Activated naive CD4-positive, alpha-beta T cell treated with anti-CD3 and anti-CD28 coated beads, Interleukin-2, amount 50 U/mL, for 72 hours (primary cell): ENCODE data around the gene AGAP1. TPM values are rescaled to one million over a fixed set of nuclear protein-coding genes. Genes with fewer than 3 reads are reported as not detected.

Experiments used
- ATAC-seq, 2 donors: fragments of 150-1000 bp; cut with Tn5 transposase; 2 replicates each; pipeline ENCODE4 v1.10.0; 2021; ENCODE audit warnings: mild to moderate bottlenecking in 2 of 2, moderate library complexity in 2 of 2
- DNase-seq, 2 donors: peaks; one replicate each; pipeline ENCODE4 v3.0.0; 2021 to 2022; ENCODE audit warnings: low spot score in 2 of 2
- H3K27ac Mint-ChIP-seq, 2 donors: one replicate each; pipeline ENCODE4 v1.8.0; 2022; ENCODE audit warnings: mild to moderate bottlenecking in 2 of 2, mixed read lengths in 2 of 2
- H3K36me3 Mint-ChIP-seq, 2 donors: one replicate each; pipeline ENCODE4 v1.8.0; 2022; ENCODE audit warnings: mixed read lengths in 2 of 2
- H3K9me3 Mint-ChIP-seq, 2 donors: one replicate each; pipeline ENCODE4 v1.8.0; 2022; ENCODE audit warnings: mixed read lengths in 2 of 2
- total RNA-seq, 2 donors: library from RNA; stranded (reverse); gene quantifications; one replicate each; pipeline ENCODE4 v1.2.3, GENCODE V29; 2022

Gene AGAP1
- total RNA-seq, 2 donors from 2014 or later, result 0.48 to 7.2 TPM

DNA sequence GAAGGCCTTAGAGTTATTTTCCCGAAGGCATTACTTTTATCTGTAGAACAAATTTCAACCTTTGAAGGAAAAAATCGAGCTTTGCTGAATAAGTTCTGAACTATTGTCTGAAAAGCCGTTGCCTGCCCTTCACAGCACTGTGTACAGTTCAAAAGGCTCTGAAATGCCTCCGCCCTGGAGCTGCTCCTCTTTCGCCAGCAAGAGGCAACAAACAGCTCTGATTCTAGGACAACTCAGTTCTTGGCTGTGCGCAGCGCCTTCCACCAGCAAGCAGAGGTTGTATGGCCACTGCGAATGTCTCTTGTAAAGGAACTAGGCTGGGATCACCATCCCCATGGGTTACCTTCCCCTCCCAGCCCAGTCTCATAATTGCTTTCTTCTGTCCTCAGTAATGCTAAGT, 365.8 kb downstream of the AGAP1 start:
- H3K36me3 Mint-ChIP-seq, result no peaks in the 10 kb centered on the region

DNA sequence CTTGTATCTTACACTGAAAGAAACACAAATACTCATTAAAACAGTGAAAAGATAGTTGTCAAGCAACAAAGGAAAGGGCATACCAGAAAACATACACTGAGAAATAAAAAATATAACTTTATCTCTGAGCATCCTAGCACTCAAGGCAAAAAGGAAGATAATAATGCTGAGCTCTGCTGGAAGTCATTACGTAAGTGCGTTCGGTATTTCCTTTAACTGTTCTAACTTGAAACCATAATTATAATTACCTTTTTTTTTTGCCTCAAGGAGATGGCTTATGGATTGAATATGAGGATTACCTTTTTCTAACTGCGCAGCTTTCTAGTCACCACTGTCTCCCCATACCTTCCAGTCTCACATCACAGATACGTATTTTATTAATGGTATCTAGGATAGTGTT, 366.3 kb downstream of the AGAP1 start:
- H3K36me3 Mint-ChIP-seq, result no peaks in the 10 kb centered on the region

More for the DNA sequence above, 365.8 kb downstream of the AGAP1 start:
- DNase-seq (no peak), ATAC-seq (no peak)
- H3K9me3 Mint-ChIP-seq, result no peaks in the 10 kb centered on the region
- no peak overlapping the region for H3K27ac Mint-ChIP-seq

DNA sequence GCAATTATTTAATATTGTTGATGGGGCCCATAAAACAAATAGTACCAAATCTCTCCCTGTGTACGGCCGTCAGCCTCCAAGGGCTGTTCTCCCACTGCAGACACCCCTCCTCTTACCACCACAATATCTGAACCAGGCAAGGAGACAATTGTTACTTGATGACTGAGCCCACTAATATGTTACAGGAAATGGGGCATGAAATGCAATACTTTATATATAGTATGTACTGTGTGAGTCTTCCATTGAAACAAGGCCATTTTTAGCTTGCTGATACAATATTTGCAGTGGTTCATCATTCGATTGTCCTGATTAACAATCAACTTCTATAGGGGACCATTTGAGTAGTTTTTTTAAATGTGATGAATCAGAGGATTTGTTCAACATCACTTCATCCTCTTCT, 367.0 kb downstream of the AGAP1 start:
- DNase-seq (no peak), ATAC-seq (no peak)
- no peaks in the 10 kb centered on the region for H3K9me3 Mint-ChIP-seq
- no peaks in the 10 kb centered on the region for H3K36me3 Mint-ChIP-seq
- no peak overlapping the region for H3K27ac Mint-ChIP-seq

More for the DNA sequence above, 366.3 kb downstream of the AGAP1 start:
- ATAC-seq (no peak), DNase-seq (no peak)
- no peak overlapping the region for H3K27ac Mint-ChIP-seq
- no peaks in the 10 kb centered on the region for H3K9me3 Mint-ChIP-seq

DNA sequence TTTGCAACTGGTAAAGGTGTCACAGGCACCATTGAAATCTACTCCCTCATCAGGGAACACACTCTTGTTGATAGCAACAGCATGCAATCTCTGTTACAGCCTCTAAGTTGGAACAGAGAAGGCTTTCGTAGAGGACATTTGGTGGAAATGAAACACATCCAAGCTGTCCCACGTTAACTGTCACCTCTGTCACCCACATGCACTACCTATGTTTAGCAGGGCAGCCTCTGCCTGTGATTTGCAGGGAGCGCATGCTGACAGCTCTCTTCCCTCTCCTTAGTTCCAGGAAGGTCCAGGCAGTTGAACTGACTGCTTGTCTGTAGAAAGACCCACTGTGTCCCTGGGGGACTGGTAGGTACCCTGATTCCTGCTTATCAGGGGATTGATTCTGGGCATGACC, 367.5 kb downstream of the AGAP1 start:
- DNase-seq (no peak), ATAC-seq (no peak)
- Mint-ChIP-seq H3K27ac (no peak overlapping the region), H3K36me3 (no peaks in the 10 kb centered on the region), H3K9me3 (no peaks in the 10 kb centered on the region)

DNA sequence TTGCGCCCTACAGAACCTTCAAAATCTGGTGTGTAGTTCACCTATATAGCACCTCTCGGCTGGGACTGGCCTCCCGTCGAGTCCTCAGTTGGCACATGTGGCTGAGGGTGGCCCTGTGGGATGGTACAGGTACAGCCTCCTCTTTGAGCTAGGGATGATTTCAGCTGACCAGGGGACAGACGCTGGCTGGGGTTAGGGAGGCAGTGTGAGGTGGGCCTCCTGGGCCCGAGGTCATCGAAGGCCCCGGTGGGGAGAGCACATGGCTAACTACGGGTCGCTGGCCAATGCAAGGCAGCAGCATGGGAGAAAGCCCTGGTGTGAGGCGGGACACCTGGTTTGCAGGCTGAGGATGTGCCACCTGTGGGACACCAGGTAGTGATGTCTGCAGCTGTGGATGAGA, 369.6 kb downstream of the AGAP1 start:
- DNase-seq (no peak), ATAC-seq (no peak)
- H3K27ac Mint-ChIP-seq, result no peak overlapping the region
- H3K36me3 Mint-ChIP-seq, result no peaks in the 10 kb centered on the region
- H3K9me3 Mint-ChIP-seq, result no peaks in the 10 kb centered on the region

DNA sequence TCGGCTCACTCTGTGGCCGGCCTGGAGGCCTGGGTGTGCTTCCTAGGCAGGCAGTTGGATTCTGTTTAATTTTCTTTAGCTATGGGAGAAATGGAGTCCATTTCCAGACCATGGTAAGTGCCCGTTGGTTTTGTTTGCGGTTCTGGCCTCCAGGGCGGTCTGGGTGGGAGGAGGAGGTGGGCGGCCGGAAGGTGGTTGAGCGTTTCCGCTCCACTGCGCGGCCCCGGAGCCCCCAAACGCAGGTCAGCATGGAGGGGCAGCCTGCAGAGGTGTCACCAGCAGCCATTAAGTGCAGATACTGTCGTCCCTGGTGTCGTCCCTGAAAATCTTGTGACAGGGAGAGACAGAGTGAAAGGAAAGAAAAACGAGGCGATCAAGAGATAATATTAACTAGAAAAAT, 370.5 kb downstream of the AGAP1 start:
- Mint-ChIP-seq H3K36me3 (no peaks in the 10 kb centered on the region), H3K27ac (no peak overlapping the region), H3K9me3 (no peaks in the 10 kb centered on the region)
- DNase-seq, result no peak
- no peak for ATAC-seq

DNA sequence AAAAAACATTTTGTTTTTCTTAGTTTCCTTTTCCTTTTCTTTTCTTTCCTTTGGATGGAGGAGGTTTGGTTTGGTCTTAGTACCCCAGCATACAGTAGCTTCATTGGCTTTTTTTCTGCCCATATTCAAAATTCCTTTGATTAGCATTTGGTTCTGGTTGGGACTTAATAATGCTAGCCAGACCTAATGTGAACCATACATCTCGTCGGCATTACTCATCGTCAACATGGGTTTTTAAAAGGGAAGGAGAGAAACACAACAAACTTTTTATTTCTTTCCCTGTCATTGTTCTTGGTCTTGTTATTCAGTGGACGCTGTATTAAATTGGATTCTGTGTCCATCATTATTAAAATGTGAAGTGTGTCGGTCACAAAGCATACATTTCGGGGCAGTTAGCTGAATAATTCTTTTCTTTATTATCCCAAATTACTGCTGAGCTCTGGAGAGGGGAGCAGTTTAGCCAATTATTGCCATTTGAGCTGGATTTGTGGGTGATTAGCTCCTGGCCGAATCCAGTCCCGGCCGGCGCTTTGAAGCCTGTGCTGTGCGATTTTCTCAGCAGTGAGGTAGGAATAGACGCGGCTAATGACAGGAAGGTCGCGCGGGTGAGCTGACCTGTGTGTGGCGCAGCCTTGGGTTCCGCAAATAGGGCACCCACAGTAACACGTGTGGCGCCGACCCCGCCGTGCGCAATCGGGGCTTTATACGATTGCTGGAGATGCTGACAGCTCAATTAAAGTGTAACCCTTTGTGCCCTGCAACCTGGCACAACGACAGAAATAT, 371.1 kb downstream of the AGAP1 start:
- Mint-ChIP-seq H3K36me3 (no peaks in the 10 kb centered on the region), H3K27ac (no peak overlapping the region), H3K9me3 (no peaks in the 10 kb centered on the region)
- DNase-seq (no peak), ATAC-seq (no peak)

DNA sequence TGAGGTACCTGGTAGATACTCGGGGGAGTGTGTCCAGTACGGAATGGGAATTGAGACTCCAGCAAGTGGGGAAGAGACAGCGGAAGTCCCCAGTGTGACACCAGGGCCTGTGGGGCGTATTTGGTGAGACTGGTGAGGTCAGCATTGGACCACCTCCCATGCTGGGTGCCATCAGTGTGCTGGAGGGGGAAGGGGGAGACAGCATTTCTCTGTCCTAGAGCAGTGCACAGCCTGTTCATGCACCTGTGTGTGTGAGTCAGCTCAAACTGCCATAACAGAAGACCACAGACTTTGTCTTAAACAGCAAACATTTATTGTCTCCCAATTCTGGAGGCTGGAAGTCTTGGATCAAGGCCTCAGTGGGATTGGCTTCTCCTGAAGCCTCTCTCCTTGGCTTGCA, 372.5 kb downstream of the AGAP1 start:
- ATAC-seq (no peak), DNase-seq (no peak)
- no peak overlapping the region for H3K27ac Mint-ChIP-seq
- H3K9me3 Mint-ChIP-seq, result peaks cover 0 to 3% of the 10 kb centered on the region in 2 donors
- H3K36me3 Mint-ChIP-seq, result peaks cover 0 to 5% of the 10 kb centered on the region in 2 donors

DNA sequence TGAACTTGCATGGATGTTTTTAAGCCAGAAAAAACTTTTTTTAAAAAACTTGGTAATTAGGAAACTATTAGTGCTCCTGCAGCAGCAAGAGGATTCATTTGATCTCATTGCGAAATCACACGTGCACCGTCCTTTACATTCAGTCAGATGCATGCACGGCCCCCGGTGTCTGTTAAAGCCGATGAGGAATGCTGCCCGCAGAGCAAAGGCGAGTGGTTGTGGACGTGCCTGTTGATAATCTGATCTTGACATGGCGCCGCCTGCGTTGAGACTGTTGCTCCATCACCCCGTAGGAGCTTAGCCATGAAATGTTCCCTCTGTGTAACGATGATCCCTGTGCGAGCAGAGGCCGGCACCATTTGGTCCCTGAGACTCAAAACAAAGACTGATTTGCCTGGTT, 374.4 kb downstream of the AGAP1 start:
- DNase-seq (no peak), ATAC-seq (no peak)
- H3K27ac Mint-ChIP-seq, result no peak overlapping the region
- H3K9me3 Mint-ChIP-seq, result peaks cover 0 to 5% of the 10 kb centered on the region in 2 donors
- peaks cover 0 to 8% of the 10 kb centered on the region in 2 donors for H3K36me3 Mint-ChIP-seq

DNA sequence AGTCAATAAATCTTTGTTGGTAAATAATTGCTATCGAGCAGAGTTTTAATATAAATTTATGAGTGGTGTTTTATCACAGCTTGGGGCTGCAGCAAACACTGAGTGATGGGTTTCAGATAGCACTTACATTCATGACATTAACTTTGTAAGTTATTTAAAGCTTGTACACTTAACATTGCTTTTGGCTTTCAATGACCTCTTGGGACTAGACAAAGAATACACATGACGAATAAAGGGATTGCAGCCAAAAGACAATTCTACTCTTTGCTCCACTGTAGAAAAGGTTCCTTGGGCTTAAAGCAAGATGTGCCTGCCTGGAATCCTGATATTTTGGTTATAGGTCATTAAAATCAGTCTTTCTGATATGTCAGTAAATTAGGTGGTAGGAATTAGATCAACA, 374.8 kb downstream of the AGAP1 start:
- DNase-seq, result no peak
- H3K9me3 Mint-ChIP-seq, result peaks cover 0 to 5% of the 10 kb centered on the region in 2 donors
- H3K27ac Mint-ChIP-seq, result no peak overlapping the region
- ATAC-seq, result no peak
- H3K36me3 Mint-ChIP-seq, result peaks cover 0 to 8% of the 10 kb centered on the region in 2 donors

DNA sequence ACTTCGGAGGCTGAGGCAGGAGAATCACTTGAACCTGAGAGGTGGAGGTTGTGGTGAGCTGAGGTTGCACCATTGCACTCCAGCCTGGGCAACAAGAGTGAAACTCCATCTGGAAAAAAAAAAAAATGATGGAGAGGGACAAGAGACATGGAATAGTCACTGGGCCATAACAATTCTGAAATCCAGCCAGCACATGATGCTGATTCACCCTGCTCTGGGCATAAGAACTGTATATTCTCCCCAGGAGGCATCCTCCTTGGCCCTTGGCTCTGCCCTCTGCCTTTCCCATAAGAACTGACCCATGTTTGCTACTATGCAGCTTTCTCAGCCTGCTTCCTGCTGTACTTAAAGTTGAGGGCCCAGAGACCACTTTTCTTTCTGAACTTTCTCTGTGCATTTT, 376.7 kb downstream of the AGAP1 start:
- Mint-ChIP-seq H3K9me3 (peaks cover 0 to 5% of the 10 kb centered on the region in 2 donors), H3K36me3 (peaks cover 0 to 8% of the 10 kb centered on the region in 2 donors), H3K27ac (no peak overlapping the region)
- DNase-seq (no peak), ATAC-seq (no peak)

DNA sequence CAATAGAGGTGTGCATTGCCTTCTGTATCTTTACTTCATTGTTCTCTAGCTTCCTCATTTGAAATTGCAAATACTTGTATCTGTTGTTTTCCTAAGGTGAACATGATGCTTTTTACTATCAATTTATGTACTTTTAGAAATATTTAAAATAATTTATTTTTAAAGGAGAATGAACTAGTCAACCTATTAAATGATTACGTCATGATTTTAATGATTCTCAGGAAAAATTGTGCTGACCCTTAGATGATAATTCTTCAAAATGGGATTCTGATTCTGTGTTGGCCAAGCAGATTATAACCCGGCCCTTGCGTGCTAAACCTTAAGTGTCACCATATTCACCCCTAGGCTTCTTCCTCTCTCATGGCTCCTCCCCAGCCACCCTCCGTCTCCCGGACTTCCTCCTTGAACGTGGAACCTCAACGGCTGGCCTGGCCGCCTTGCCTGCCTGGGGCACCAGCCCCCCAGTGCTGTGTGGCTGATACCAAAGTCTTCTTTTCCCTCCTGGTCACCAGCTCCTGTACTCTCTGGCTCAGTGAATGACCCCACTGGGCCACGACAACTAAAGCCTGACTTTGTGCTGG, 382.3 kb downstream of the AGAP1 start:
- DNase-seq (no peak), ATAC-seq (no peak)
- Mint-ChIP-seq H3K9me3 (peaks cover 0 to 4% of the 10 kb centered on the region in 2 donors), H3K36me3 (peaks cover 0 to 5% of the 10 kb centered on the region in 2 donors), H3K27ac (no peak overlapping the region)

DNA sequence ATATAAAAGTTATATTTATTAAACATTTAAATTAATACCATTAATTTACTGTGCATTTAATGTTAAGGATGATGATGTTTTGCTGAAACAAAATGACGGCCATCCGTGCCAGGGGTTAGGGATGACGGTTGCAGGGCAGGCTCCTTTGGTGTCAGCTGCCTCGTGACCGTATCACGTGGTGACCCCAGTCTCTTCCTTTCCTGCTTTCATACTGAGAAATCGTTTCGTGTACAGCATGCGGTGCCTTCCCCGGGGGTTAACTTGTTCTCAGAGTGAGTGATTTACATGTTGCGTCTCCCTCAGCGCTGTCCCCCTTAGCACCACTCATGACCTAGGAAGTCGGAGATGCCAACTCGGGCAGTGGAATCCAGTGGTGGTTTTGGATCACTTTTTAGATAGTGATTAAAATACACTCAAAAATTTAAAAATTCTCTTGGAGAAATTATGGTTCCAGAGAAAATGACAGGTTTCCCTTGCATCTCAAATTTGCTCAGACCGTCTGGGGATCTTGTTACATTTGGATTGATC, 383.5 kb downstream of the AGAP1 start:
- ATAC-seq, result no peak
- Mint-ChIP-seq H3K36me3 (no peaks in the 10 kb centered on the region), H3K27ac (no peak overlapping the region), H3K9me3 (no peaks in the 10 kb centered on the region)
- DNase-seq, result no peak

DNA sequence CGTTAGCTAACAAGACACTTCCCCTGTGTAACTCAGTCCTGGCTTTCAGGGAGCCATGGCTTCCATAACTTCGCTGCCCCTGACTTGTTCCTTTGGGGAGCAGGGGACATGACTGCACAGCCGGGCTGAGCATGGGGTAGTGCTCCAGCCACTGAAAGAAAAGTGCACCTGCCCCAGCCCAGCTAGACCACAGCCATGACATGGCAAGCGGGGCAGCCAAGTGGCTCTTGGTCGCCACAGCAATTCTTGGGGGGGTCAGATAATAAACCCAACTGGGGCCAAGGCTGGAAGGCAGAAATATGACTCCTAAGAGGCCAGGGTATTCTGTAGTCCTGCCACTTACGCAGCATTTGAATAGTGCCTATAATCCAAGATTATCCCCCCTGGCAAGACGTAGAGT, 385.3 kb downstream of the AGAP1 start:
- no peak overlapping the region for H3K27ac Mint-ChIP-seq
- no peaks in the 10 kb centered on the region for H3K36me3 Mint-ChIP-seq
- no peaks in the 10 kb centered on the region for H3K9me3 Mint-ChIP-seq
- no peak for DNase-seq
- no peak for ATAC-seq

DNA sequence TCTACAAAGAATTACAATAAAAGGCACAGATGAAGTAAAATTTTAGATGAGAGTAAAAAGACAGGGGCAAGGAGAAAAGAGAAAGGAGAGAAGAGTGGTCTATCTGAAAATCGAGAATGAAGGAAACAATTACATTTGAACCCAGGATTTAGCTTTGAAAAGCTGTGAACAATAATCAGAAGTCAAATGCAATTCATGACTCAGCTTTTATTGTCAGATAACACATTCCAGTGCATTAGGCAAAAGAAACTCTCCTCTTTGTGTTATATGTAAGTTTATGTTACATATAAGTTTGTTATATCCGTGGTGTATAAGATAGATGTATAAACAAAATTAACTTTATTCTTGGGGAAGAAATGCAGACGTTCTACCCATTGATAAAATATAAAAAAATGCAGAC, 389.8 kb downstream of the AGAP1 start:
- H3K27ac Mint-ChIP-seq, result no peak overlapping the region
- DNase-seq, result no peak
- ATAC-seq, result no peak
- H3K9me3 Mint-ChIP-seq, result no peaks in the 10 kb centered on the region
- no peaks in the 10 kb centered on the region for H3K36me3 Mint-ChIP-seq

DNA sequence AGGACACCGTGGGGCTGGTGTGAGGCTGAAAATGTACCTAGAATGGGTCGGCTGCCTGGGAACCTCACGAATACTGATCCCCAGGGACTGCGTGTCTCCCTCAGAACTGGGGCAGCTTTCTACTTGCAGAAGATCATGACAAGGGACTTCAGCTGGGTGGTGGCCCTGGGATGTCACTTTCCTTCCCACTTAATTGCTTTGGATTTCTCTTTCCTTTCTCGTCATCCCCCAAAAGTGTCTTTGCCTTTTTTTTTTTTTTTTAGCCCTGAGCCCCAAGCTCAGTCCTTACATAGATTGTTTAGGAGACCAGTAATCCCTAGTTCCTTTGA, 395.4 kb downstream of the AGAP1 start:
- no peak overlapping the region for H3K27ac Mint-ChIP-seq
- ATAC-seq (no peak), DNase-seq (no peak)
- H3K36me3 Mint-ChIP-seq, result no peaks in the 10 kb centered on the region
- no peaks in the 10 kb centered on the region for H3K9me3 Mint-ChIP-seq

DNA sequence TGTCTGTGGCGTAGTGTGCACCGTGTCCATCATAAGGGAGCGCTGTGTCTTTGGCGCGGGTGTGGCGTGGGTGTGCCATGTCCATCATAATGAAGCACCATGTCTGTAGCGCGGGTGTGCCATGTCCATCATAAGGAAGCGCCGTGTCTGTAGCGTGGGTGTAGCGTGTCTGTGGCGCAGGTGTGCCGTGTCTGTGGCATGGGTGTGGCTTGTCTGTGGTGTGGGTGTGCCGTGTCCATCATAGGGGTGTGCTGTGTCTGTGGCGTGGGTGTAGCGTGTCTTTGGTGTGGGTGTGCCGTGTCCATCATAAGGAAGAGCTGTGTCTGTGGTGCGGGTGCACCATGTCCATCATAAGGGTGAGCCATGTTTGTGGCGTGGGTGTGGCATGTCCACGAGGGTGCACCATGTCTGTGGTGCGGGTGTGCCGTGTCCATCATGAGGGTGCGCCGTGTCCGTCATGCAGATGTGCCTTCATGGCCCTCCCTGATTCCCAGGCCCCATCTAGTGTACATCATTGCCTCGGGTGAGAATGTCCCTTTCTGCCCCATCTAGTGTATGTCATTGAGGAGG, 399.4 kb downstream of the AGAP1 start:
- H3K9me3 Mint-ChIP-seq, result peaks cover 0 to 4% of the 10 kb centered on the region in 2 donors
- ATAC-seq, result no peak
- no peak overlapping the region for H3K27ac Mint-ChIP-seq

DNA sequence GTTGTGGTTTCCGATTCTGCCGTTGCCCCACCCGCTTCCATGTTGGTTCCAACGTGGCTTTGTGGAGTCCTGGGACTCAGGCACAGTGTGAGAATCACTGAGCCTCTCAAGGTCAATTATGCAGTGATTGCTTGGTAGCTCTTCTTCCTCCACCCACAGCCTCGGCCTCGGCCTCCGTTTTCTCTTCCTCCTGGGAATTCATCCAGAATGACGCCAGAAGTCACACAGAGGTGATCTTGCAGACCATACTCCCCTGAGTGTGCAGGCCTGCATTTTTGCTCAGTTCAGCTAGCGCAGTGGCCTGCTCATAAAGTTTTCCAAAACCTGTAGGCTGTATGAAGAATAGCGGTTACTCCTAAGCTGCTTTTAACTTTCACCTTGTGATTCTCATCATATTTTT, 401.0 kb downstream of the AGAP1 start:
- H3K36me3 Mint-ChIP-seq, result no peaks in the 10 kb centered on the region
- ATAC-seq (no peak), DNase-seq (no peak)
- H3K27ac Mint-ChIP-seq, result no peak overlapping the region
- peaks cover 0 to 4% of the 10 kb centered on the region in 2 donors for H3K9me3 Mint-ChIP-seq

More for the DNA sequence above, 399.4 kb downstream of the AGAP1 start:
- H3K36me3 Mint-ChIP-seq, result no peaks in the 10 kb centered on the region
- DNase-seq, result no peak
